Mesendoderm (in vitro differentiated cells): ENCODE results near the gene CAV1.
A peak's percentile ranks its signal among the peaks of the same experiment; 100 is the strongest.

Experiments
- DNase-seq: peaks from one replicate; pipeline ENCODE4 v3.0.0; 2013
- H2AK5ac ChIP-seq: 2 replicates; pipeline ENCODE4 v1.6.1; 2013; ENCODE audit warnings: low read length, inconsistent platforms
- H2BK120ac ChIP-seq: 2 replicates; pipeline ENCODE4 v1.6.1; 2013; ENCODE audit warnings: low read depth, mild to moderate bottlenecking, low read length, moderate library complexity, mixed read lengths
- H2BK15ac ChIP-seq: replicated peaks from 2 replicates; pipeline ENCODE4 v1.6.1; 2013; ENCODE audit warnings: low read depth, mild to moderate bottlenecking, moderate library complexity
- H2BK5ac ChIP-seq: 2 replicates; pipeline ENCODE4 v1.6.1; 2013; ENCODE audit warnings: low read length, inconsistent platforms
- H3K18ac ChIP-seq: 2 replicates; pipeline ENCODE4 v1.6.1; 2013; ENCODE audit warnings: mild to moderate bottlenecking, low read length, mixed read lengths
- H3K23ac ChIP-seq: one replicate; pipeline ENCODE4 v1.6.1; 2013; ENCODE audit warnings: low read length
- H3K27ac ChIP-seq: 2 replicates; pipeline ENCODE4 v1.5.1; 2013; ENCODE audit warnings: low read depth, mild to moderate bottlenecking, inconsistent platforms, low read length, moderate library complexity
- H3K27me3 ChIP-seq: 2 replicates; pipeline ENCODE4 v1.6.1; 2013; ENCODE audit warnings: low read length, control low read depth, mild to moderate bottlenecking, inconsistent platforms; ENCODE audit not compliant: insufficient read depth, poor library complexity
- H3K36me3 ChIP-seq: 2 replicates; pipeline ENCODE4 v1.6.1; 2013; ENCODE audit warnings: low read length, inconsistent platforms; ENCODE audit not compliant: control insufficient read depth, insufficient read depth
- H3K4ac ChIP-seq: one replicate; pipeline ENCODE4 v1.6.1; 2013; ENCODE audit warnings: low read depth, mild to moderate bottlenecking, low read length, moderate library complexity
- H3K4me1 ChIP-seq: 2 replicates; pipeline ENCODE4 v1.6.1; 2013; ENCODE audit warnings: low read depth, low read length, inconsistent platforms; ENCODE audit not compliant: control insufficient read depth
- H3K4me2 ChIP-seq: 2 replicates; pipeline ENCODE4 v1.6.1; 2013; ENCODE audit warnings: low read length
- H3K4me3 ChIP-seq: 2 replicates; pipeline ENCODE4 v1.5.1; 2013; ENCODE audit warnings: mild to moderate bottlenecking, low read length
- H3K56ac ChIP-seq: one replicate; pipeline ENCODE4 v1.6.1; 2013; ENCODE audit warnings: low read length
- H3K79me1 ChIP-seq: 2 replicates; pipeline ENCODE4 v1.6.1; 2013; ENCODE audit warnings: low read length, inconsistent platforms
- H3K79me2 ChIP-seq: 2 replicates; pipeline ENCODE4 v1.6.1; 2013; ENCODE audit warnings: mild to moderate bottlenecking, low read length; ENCODE audit not compliant: control insufficient read depth, insufficient read depth
- H3K9ac ChIP-seq: 2 replicates; pipeline ENCODE4 v1.6.1; 2013; ENCODE audit warnings: low read length, inconsistent platforms
- H4K5ac ChIP-seq: one replicate; pipeline ENCODE4 v1.6.1; 2013; ENCODE audit warnings: low read length
- H4K8ac ChIP-seq: one replicate; pipeline ENCODE4 v1.6.1; 2013; ENCODE audit warnings: low read depth, mild to moderate bottlenecking, control low read depth, low read length, moderate library complexity
- WGBS: extraction: QIAGEN DNeasy Blood & Tissue Kit; methylation state at CpG from one replicate; pipeline ENCODE4 v1.1.7; 2013; ENCODE audit warnings: low lambda C conversion rate, missing lambda C conversion rate; ENCODE audit not compliant: insufficient coverage; ENCODE audit errors: extremely low coverage; 5-methylcytosine and 5-hydroxymethylcytosine counted together

CAV1 gene

GRCh38 chr7:116505823-116506222 lies 19.0 kb upstream of the CAV1 start:
- H3K4ac ChIP-seq = no peak overlapping the region
- H3K27me3 ChIP-seq = no peaks in the 10 kb centered on the region
- H4K8ac ChIP-seq = no peak overlapping the region
- no peak overlapping the region for H3K56ac ChIP-seq
- H2BK120ac ChIP-seq = no peak overlapping the region
- no peak overlapping the region for H3K4me3 ChIP-seq
- no peak overlapping the region for H2BK5ac ChIP-seq
- H3K9ac ChIP-seq = no peak overlapping the region
- no peaks in the 10 kb centered on the region for H3K79me1 ChIP-seq
- H2AK5ac ChIP-seq = no peak overlapping the region
- no peak overlapping the region for H3K23ac ChIP-seq
- no peak overlapping the region for H3K18ac ChIP-seq
- no peaks in the 10 kb centered on the region for H3K79me2 ChIP-seq
- no peak for DNase-seq
- no peak overlapping the region for H3K4me2 ChIP-seq
- no peaks in the 10 kb centered on the region for H3K4me1 ChIP-seq
- WGBS = no CpG with 5 or more reads among the region's 3 CpGs
- no peak overlapping the region for H4K5ac ChIP-seq
- H2BK15ac ChIP-seq = no peak overlapping the region
- H3K36me3 ChIP-seq = no peaks in the 10 kb centered on the region
- no peak overlapping the region for H3K27ac ChIP-seq

GRCh38 chr7:116509982-116510579 lies 14.8 kb upstream of the CAV1 start:
- WGBS = no CpG with 5 or more reads among the region's 7 CpGs
- no peak overlapping the region for H2BK5ac ChIP-seq
- H3K56ac ChIP-seq = no peak overlapping the region
- H4K5ac ChIP-seq = no peak overlapping the region
- no peak overlapping the region for H3K4me3 ChIP-seq
- no peaks in the 10 kb centered on the region for H3K79me1 ChIP-seq
- no peak for DNase-seq
- H3K18ac ChIP-seq = no peak overlapping the region
- H2BK15ac ChIP-seq = no peak overlapping the region
- no peak overlapping the region for H3K4me2 ChIP-seq
- no peaks in the 10 kb centered on the region for H3K27me3 ChIP-seq
- H3K23ac ChIP-seq = no peak overlapping the region
- no peak overlapping the region for H2AK5ac ChIP-seq
- H3K27ac ChIP-seq = no peak overlapping the region
- H3K79me2 ChIP-seq = no peaks in the 10 kb centered on the region
- H3K9ac ChIP-seq = no peak overlapping the region
- no peak overlapping the region for H2BK120ac ChIP-seq
- H3K4ac ChIP-seq = no peak overlapping the region
- no peaks in the 10 kb centered on the region for H3K4me1 ChIP-seq
- H4K8ac ChIP-seq = no peak overlapping the region
- no peaks in the 10 kb centered on the region for H3K36me3 ChIP-seq

- H3K27ac ChIP-seq = no peak overlapping the region
- H3K23ac ChIP-seq = no peak overlapping the region
- H3K79me2 ChIP-seq = no peaks in the 10 kb centered on the region
- H3K36me3 ChIP-seq = no peaks in the 10 kb centered on the region
- H2AK5ac ChIP-seq = no peak overlapping the region
- no peak overlapping the region for H2BK120ac ChIP-seq
- no peak overlapping the region for H4K8ac ChIP-seq
- H3K4ac ChIP-seq = no peak overlapping the region
- no peaks in the 10 kb centered on the region for H3K4me1 ChIP-seq
- no peak overlapping the region for H2BK15ac ChIP-seq
- no peaks in the 10 kb centered on the region for H3K27me3 ChIP-seq
- H4K5ac ChIP-seq = no peak overlapping the region
- H3K4me2 ChIP-seq = no peak overlapping the region
- no peak overlapping the region for H3K18ac ChIP-seq
- no peaks in the 10 kb centered on the region for H3K79me1 ChIP-seq
- no peak overlapping the region for H2BK5ac ChIP-seq
- DNase-seq = no peak
- no peak overlapping the region for H3K9ac ChIP-seq
- H3K56ac ChIP-seq = no peak overlapping the region
- H3K4me3 ChIP-seq = no peak overlapping the region
Measured at GRCh38 chr7:116510795-116511194, 14.0 kb upstream of the CAV1 start.

- no peak overlapping the region for H3K18ac ChIP-seq
- no peak overlapping the region for H2BK5ac ChIP-seq
- no CpG with 5 or more reads among the region's 12 CpGs for WGBS
- H4K5ac ChIP-seq = no peak overlapping the region
- H3K9ac ChIP-seq = no peak overlapping the region
- H2BK15ac ChIP-seq = no peak overlapping the region
- no peak overlapping the region for H3K23ac ChIP-seq
- H3K36me3 ChIP-seq = no peaks in the 10 kb centered on the region
- H3K27me3 ChIP-seq = no peaks in the 10 kb centered on the region
- no peak overlapping the region for H3K4me2 ChIP-seq
- no peak overlapping the region for H2BK120ac ChIP-seq
- H3K4me3 ChIP-seq = no peak overlapping the region
- no peak overlapping the region for H3K27ac ChIP-seq
- no peak overlapping the region for H3K56ac ChIP-seq
- no peak overlapping the region for H2AK5ac ChIP-seq
- no peak overlapping the region for H3K4ac ChIP-seq
- H3K79me1 ChIP-seq = no peaks in the 10 kb centered on the region
- no peaks in the 10 kb centered on the region for H3K4me1 ChIP-seq
- no peak overlapping the region for H4K8ac ChIP-seq
- no peak for DNase-seq
- no peaks in the 10 kb centered on the region for H3K79me2 ChIP-seq
Measured at GRCh38 chr7:116511552-116512519, 13.0 kb upstream of the CAV1 start.

GRCh38 chr7:116512520-116513188 lies 12.2 kb upstream of the CAV1 start:
- no peak overlapping the region for H2AK5ac ChIP-seq
- no peak overlapping the region for H3K4ac ChIP-seq
- no peak overlapping the region for H2BK5ac ChIP-seq
- H3K18ac ChIP-seq = peak overlapping the region; percentile 51
- no peak overlapping the region for H3K27ac ChIP-seq
- H3K27me3 ChIP-seq = no peaks in the 10 kb centered on the region
- DNase-seq = no peak
- H3K9ac ChIP-seq = no peak overlapping the region
- H2BK120ac ChIP-seq = no peak overlapping the region
- H3K56ac ChIP-seq = no peak overlapping the region
- no peak overlapping the region for H2BK15ac ChIP-seq
- H3K79me2 ChIP-seq = no peaks in the 10 kb centered on the region
- H3K79me1 ChIP-seq = no peaks in the 10 kb centered on the region
- no peaks in the 10 kb centered on the region for H3K36me3 ChIP-seq
- no peak overlapping the region for H3K4me2 ChIP-seq
- no peak overlapping the region for H3K23ac ChIP-seq
- no peaks in the 10 kb centered on the region for H3K4me1 ChIP-seq
- no peak overlapping the region for H4K5ac ChIP-seq
- H4K8ac ChIP-seq = no peak overlapping the region
- WGBS = no CpG with 5 or more reads among the region's 4 CpGs
- no peak overlapping the region for H3K4me3 ChIP-seq
